SH-SY5Y (cell line): Measurements from ENCODE around the gene MDGA2.

Experiments
- GATA2 ChIP-seq: IDR thresholded peaks from 2 replicates; pipeline ENCODE4 v1.6.1; 2011; ENCODE audit warnings: mild to moderate bottlenecking, low read depth, low read length
- GATA3 ChIP-seq: IDR thresholded peaks from 2 replicates; pipeline ENCODE4 v1.6.1; 2011; ENCODE audit warnings: low read depth, mild to moderate bottlenecking, low read length, moderate library complexity

DNA sequence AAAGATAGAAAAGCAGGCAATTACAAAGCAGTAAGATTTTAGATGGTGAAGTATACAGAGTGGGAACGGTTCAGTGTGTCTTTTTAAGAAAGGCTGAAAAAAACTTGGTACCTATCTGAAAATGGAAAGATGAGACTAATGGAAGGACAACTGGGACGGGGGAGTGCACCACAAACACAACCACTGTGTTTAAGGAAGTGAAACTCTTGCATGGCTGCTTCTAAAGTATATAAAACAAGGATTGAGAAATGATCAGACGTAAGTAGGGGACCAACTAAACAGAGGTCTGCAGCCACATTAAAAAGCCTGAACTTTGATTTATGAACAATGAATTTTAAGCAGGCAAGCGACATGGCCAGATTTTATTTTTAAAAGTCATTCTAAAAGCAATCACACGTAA, 328.6 kb downstream of the MDGA2 start:
- TF ChIP-seq GATA3 (no peak), GATA2 (no peak)
